Nephron (organoid): ENCODE results near the gene ETV6.

ENCODE experiments used
- H3K27ac Mint-ChIP-seq, 3 experiments: 2 replicates each; pipeline ENCODE4 v1.8.0; 2020; ENCODE audit warnings: mixed read lengths in 3 of 3, mild to moderate bottlenecking in 2 of 3, moderate library complexity in 1 of 3
- H3K27me3 Mint-ChIP-seq: 2 replicates; pipeline ENCODE4 v1.8.0; 2021; ENCODE audit warnings: low read depth, mild to moderate bottlenecking, moderate library complexity, mixed read lengths
- H3K36me3 Mint-ChIP-seq: 2 replicates; pipeline ENCODE4 v1.8.0; 2020; ENCODE audit warnings: low read depth, mixed read lengths
- H3K4me1 Mint-ChIP-seq: 2 replicates; pipeline ENCODE4 v1.8.0; 2020; ENCODE audit warnings: mixed read lengths
- H3K4me3 Mint-ChIP-seq, 3 experiments: 2 replicates each; pipeline ENCODE4 v1.8.0; 2020; ENCODE audit warnings: mild to moderate bottlenecking in 3 of 3, mixed read lengths in 3 of 3, moderate library complexity in 2 of 3
- H3K9me3 Mint-ChIP-seq: 2 replicates; pipeline ENCODE4 v1.8.0; 2020; ENCODE audit warnings: mixed read lengths
- TF ChIP-seq, protein P1 (sequence below), 3 experiments: fragments of 200-600 bp; sonication (generic); IDR thresholded peaks; one replicate each; pipeline ENCODE4 v1.5.0; 2021; ENCODE audit warnings: antibody characterized with exemption in 3 of 3; ENCODE audit not compliant: unreplicated experiment in 3 of 3

ETV6 gene

DNA sequence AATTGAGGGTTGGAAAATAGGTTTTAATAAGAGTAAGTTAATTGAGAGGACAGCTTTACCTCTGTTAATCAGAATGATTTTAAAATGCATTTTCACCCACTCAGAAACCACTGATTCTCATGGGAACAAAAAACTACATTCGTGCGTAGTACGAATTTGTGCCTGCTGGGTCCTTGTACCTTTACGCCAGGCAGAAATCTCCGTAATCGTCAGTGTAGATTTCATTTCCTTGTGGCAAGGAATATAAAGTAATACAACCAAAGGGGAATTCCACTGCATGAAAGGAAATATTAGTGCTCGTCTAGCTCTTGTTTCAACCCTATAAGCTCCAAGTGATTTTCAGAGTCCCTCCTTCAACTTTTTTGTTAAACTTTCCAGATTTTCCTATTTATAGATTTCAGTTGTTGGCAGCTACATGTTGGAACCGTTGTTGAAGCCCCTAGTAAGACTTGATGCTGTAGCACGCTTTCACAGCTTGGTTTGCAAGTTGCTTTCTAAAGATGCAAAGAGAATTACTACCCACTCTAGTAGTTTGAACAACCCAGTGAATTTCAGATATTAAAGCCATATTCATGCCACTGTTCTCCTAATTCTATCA lies 90.6 kb downstream of the ETV6 start:
- Mint-ChIP-seq H3K36me3 (no peaks in the 10 kb centered on the region), H3K9me3 (no peaks in the 10 kb centered on the region), H3K4me3 (no peak overlapping the region), H3K4me1 (peaks cover 20% of the 10 kb centered on the region), H3K27me3 (no peaks in the 10 kb centered on the region), H3K27ac (peak overlapping the region in 1 of 3 experiments; percentile 19)
- TF ChIP-seq, protein P1, sequence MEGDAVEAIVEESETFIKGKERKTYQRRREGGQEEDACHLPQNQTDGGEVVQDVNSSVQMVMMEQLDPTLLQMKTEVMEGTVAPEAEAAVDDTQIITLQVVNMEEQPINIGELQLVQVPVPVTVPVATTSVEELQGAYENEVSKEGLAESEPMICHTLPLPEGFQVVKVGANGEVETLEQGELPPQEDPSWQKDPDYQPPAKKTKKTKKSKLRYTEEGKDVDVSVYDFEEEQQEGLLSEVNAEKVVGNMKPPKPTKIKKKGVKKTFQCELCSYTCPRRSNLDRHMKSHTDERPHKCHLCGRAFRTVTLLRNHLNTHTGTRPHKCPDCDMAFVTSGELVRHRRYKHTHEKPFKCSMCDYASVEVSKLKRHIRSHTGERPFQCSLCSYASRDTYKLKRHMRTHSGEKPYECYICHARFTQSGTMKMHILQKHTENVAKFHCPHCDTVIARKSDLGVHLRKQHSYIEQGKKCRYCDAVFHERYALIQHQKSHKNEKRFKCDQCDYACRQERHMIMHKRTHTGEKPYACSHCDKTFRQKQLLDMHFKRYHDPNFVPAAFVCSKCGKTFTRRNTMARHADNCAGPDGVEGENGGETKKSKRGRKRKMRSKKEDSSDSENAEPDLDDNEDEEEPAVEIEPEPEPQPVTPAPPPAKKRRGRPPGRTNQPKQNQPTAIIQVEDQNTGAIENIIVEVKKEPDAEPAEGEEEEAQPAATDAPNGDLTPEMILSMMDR (IDR thresholded peaks at IDR 0.05; ENCODE audit: unreplicated experiment in 3 of 3) = no peak

DNA sequence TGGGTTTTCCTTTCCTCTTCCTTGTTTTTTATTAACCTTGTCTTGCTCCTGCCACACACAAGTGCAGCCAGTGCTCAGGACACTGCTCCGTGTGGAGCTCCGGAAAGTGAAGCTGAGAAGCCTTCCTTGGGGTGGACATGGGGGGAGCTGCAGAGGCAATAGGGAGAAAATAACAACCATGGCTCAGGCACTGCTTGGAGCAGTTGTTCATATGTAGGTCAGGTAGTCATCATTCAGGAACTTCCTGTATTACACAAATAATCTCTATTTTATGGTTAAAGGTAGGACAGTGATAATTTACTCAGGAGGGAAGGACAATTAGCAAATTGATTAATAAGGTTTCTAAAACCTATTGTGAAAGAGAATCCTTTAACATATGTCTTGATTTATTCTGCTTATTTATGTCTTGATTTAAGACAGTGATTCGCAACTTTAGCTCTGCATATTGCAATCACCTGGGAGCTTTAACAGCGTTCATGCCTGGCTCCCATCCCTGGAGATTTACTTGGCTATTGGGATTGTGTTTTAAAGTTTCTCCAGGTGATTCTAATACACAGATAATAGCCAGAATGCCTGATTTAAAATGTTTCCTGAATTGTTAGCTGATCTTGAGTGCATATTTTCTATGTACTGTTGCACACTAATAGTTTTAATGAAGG lies 92.1 kb downstream of the ETV6 start:
- Mint-ChIP-seq H3K4me3 (no peak overlapping the region), H3K36me3 (no peaks in the 10 kb centered on the region), H3K4me1 (peaks cover 20% of the 10 kb centered on the region), H3K9me3 (no peaks in the 10 kb centered on the region), H3K27me3 (no peaks in the 10 kb centered on the region), H3K27ac (no peak overlapping the region)
- TF ChIP-seq, protein P1 (IDR thresholded peaks at IDR 0.05; ENCODE audit: unreplicated experiment in 3 of 3) = no peak

DNA sequence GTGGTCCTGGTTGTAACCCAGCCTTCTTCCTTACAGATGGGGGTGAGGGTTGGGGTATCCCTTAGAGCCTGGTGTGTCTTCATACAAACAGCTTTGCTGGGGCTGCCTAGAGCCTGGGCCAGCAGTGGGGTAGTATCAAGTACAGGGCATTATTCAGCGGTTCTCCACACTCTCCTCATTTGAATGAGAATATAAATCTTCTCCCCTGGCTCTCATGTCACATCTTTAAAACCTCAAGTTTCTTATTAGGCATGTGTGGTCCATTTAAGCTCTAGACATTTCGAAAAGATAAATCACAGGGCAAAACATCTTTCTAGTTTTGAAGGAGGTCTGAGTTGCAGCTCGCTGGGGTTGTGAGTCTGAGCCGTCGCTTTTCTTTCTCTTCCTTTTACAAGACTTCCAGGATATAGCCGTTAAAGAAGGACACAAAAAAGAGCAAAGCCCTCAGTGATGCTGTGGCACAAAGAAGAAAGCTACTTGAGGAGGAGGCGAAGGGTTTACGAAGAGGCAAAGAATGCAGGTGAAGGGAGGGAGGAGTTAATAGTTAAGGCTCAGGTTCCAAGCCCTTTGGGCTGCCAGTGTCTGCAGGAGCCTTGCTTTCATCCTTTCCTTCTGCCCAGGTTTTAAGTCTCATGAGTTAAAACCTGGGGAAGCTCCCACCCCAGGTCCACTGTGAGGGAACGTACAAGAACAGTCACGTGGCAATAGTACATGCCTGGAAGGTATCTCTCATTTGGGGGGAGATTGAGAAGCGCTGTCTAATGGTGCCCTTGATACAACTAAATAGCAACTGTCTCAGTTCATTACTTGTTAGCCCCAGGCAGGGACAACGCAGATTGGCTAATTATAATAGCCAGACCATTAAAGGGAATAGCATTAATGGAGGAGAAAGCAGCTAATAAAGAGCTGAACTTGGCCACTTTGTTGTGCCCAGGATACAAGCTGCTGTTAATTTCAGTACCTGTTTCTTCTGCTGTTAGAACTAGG lies 94.2 kb downstream of the ETV6 start:
- H3K27ac Mint-ChIP-seq = peak overlapping the region; percentile 19 to 30 (median 26)
- no peaks in the 10 kb centered on the region for H3K27me3 Mint-ChIP-seq
- H3K36me3 Mint-ChIP-seq = no peaks in the 10 kb centered on the region
- peaks cover 20% of the 10 kb centered on the region for H3K4me1 Mint-ChIP-seq
- TF ChIP-seq, protein P1 (IDR thresholded peaks at IDR 0.05; ENCODE audit: unreplicated experiment in 3 of 3) = no peak
- H3K9me3 Mint-ChIP-seq = no peaks in the 10 kb centered on the region
- no peak overlapping the region for H3K4me3 Mint-ChIP-seq

DNA sequence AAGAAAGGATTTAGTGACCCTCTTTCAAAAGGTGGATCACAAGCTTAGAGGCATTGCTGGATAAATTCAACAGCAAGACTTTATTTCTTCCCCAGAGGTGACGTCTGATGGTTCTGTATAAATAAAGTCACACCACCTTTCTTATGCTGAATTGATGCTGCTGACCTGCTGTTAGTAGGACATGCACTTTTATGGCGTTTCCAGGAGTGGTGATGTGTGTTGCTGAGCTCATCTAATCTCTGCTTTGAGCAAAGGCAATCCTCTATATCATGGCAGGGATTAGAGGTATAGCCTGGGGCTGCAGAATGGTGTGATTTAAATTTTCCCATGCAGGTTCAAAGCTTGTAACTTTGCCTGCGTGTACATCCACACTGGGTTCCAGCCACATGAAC lies 94.9 kb downstream of the ETV6 start:
- TF ChIP-seq, protein P1 (IDR thresholded peaks at IDR 0.05; ENCODE audit: unreplicated experiment in 3 of 3) = no peak
- Mint-ChIP-seq H3K27ac (no peak overlapping the region), H3K27me3 (no peaks in the 10 kb centered on the region), H3K9me3 (no peaks in the 10 kb centered on the region), H3K4me3 (no peak overlapping the region), H3K4me1 (peaks cover 20% of the 10 kb centered on the region), H3K36me3 (no peaks in the 10 kb centered on the region)

DNA sequence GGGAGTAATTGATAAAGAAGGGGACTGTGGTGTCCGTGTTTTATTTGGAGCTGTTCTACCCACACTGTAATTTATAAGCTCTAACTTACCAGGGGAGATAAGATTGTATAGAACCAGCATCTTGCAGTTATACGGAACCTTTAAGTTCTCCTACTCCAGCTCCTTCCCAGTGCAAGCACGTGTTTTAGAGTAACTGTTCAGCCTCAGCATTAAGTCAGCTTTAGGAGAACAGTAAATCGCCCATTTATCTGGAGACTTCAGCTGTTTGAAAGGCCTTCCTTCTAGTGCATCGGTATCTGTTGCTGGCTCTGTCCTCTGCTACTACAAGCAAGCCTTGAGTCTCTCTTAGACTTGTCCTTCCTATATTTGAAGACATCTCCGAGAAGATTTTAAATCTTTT lies 95.6 kb downstream of the ETV6 start:
- no peaks in the 10 kb centered on the region for H3K9me3 Mint-ChIP-seq
- no peaks in the 10 kb centered on the region for H3K36me3 Mint-ChIP-seq
- H3K27me3 Mint-ChIP-seq = no peaks in the 10 kb centered on the region

More for the DNA sequence above, 95.6 kb downstream of the ETV6 start:
- H3K27ac Mint-ChIP-seq = no peak overlapping the region
- peaks cover 24% of the 10 kb centered on the region for H3K4me1 Mint-ChIP-seq
- H3K4me3 Mint-ChIP-seq = no peak overlapping the region
- TF ChIP-seq, protein P1 (IDR thresholded peaks at IDR 0.05; ENCODE audit: unreplicated experiment in 3 of 3) = no peak
